COLO668 (cell line): Measurements from ENCODE around the gene MEIOSIN.
"Not testable (repeated sequence)": the region's sequence is repeated elsewhere in the genome, so short reads cannot be mapped to it uniquely, and the experiment has no call there.

Source experiments
- DNase-seq: peaks from one replicate; lab custom pipeline; 2025; ENCODE audit not compliant: unreplicated experiment; lab: John Stamatoyannopoulos, UW

MEIOSIN gene, protein sequence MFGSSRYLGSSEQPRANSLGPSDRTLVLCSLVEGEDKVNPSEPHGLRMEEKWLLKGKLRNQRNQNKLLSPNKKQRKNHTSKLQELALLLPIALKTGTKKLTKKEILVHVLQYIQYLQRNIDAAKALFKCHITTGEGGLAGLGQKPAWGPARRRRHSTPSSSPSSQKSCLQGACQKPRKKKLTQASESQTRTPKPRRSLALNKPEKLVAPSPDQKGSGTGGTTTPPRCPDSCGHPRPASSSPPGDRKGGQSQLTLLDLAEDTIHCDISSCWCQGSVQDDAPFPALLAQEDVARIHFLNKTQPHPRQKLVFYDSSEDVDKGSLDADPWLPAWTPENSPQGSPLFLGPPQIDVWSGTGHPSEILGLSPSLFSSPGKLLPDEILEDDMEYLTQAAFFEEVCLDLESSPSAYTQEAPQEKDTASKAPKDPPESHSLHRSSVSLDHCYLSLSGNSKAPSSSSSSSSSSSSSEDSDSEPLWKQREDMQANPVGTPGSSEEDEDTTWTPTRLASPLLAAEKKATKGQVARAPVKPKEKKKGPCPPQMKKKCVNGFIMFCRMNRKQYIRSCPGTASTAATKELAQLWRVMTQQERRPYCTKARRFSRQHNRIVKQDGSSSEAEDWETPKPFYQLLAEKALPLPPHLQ

DNA sequence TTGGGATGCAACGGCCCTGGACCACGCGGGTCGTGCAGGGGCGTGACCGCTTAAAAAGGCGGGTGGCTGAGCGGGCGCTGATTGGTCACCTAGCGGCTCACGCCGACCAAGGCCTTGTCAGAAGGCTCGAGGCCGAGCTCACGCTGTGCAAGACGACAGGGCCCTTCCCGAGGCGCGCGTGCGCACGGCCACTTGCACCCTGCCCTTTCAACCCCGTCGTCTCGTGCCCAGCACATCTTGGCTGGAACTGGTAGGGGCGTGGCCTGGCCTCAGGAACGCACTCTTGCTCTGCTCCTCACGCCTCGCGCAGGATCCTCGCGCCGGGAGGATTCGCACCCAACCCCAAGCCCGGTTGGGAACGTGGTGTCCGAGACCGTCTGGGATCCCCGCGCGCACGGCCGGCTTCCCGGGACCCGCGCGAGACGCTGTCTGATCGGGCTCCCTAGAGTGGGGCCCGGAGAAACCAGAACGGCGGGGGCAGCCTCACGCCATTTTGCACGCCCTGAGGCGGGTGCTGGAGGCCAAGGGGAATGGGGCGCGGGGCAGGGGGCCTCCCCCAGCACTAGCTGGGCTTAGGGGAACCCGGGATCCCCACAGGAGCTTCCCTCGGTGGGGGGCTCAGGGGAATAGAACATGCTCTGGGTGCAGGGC lies at the start of gene MEIOSIN:
MEIOSIN (plus strand) TSS at position 280 of the 651 bp plus-strand sequence. CDS start 1,938 bp downstream, outside the sequence.
- no peak for DNase-seq

- DNase-seq: not testable (repeated sequence)
Measured at GRCh38 chr19:45685045-45685444, 48.2 kb upstream of the MEIOSIN start.

DNA sequence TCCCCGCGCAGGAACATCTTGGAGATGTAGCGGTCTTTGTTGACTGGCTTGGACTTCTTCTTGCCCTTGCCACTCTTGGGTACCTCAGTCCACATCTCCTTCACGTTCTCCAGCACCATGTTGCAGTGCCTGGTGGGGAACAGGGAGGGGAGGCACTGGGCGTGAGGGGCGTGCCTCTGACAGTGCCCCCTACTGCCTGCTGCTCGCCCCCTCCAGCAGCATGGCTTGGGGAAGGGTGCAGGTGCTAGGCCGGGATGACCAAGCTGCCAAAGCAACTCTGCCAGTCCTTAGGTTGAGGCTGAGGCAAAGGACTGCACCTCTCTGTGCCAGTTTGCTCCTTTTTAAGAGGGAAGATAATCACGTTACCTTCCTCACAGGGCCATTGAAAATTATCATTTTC lies 45.6 kb upstream of the MEIOSIN start:
- no peak for DNase-seq

DNA sequence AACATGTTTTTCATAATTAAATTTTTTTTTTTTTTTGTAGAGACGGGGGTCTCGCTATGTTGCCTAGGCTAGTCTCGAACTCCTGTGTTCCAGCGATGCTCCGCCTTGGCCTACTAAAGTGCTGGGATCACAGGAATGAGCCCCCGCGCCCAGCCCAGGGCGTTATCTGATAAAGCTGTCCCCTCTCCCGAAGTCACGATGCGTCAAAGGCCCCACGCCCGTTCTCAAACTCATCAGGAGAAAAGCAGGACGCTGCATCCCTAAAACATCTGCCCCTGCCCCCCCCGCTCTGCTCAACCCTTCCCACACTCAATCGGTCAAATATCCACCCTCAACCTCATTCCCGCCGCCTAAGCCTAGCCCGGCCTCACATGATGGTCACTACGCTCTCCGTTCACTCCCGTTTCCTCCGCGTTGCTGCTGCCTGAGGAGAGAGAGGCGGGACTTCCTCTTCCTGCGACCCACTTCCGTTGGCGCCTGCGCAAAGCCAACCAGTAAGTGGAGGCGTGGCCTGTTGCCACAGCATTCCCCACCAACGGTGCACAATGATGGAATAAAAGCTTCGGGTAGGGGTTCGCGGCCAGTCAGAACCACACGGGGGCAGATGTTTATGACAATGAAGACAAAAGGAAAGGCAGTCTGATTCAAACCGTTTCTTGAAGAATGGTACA lies 41.6 kb upstream of the MEIOSIN start, which contains the start of gene SNRPD2:
SNRPD2 (minus strand) TSS at position 438 of the 671 bp plus-strand sequence; CDS start at position 373, 65 bp downstream.
- peak; percentile 94 for DNase-seq

DNA sequence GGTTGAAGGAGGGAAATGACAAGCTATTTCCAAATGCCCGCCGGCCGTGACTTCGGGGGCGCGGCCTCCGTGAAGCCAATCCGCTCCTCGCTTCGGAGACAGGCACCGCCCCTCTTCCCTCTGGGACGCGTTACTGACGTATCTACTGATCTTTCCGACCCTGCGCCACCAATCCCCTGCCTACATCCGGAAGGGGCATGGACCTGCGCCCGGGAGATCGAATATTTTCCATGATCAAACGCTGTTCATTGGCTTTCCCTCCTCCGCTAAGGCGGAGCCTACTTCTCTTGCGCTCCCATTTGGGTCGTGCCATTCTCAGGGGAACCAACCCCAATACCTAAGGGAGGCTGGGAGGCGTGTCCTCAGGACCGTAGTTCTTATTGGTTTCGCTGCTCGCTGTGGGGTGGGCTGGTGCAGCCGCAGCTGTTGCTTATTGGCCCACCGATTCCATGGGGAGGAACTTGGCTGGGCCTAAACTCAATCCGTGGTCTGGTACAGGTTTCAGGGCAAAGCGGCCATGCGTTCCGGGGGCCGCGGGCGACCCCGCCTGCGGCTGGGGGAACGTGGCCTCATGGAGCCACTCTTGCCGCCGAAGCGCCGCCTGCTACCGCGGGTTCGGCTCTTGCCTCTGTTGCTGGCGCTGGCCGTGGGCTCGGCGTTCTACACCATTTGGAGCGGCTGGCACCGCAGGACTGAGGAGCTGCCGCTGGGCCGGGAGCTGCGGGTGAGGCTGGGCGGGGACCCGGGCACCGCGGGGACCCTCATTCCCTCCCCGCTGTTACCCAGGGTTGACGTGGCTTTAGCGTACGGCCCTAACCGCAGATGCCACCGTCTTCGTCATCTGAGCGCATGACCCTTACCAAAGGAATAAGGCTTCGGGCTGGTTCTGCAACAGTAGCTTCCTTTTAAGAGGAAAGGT lies 40.8 kb upstream of the MEIOSIN start, which contains the start of gene QPCTL:
QPCTL (plus strand) TSS at position 480 of the 919 bp plus-strand sequence; CDS start at position 518, 38 bp downstream.
- peak; percentile 100 for DNase-seq

DNA sequence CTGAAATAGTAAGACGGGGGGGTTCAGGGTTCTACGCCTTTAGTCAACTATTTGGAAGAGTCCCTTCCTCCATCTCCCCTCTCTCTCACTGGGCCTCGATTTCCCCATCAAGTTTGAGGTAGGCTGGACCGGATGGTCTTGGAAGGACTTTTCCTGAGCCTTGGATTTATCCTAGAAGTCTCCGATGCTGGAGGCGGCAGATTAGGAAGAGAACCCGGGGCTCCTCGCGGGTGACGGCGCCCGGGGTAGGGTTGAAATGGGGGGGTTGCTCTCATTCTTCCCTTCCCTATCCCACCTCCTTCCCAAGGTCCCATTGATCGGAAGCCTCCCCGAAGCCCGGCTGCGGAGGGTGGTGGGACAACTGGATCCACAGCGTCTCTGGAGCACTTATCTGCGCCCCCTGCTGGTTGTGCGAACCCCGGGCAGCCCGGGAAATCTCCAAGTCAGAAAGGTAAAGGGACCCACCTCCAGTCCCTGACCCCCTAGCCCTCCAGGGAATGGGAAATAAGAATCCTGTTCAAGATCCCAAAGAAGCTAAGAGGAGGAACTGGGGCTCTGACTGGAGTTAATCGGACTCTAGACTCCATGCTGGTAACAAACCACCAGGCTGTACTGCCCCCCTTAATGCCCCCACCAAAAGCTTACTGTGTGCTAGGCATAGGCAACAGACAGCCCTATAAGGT lies 40.0 kb upstream of the MEIOSIN start:
- DNase-seq: peak; percentile 82

DNA sequence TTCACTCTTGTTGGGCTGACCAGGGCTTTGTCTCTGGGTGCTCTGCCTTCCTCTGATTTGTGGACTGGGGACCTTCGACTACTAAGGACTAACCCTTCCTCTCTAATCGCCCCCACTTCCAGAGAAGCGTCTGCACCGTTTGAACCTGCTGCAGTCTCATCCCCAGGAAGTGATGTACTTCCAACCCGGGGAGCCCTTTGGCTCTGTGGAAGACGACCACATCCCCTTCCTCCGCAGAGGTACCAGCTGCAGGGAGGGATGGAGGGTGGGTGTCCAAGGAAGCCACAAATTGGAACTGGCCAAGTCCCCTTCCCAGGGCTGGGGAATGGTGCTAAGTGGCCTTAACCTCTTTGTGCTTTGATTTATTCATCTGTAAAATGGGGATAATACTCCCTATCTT lies 31.6 kb upstream of the MEIOSIN start:
- no peak for DNase-seq

- DNase-seq: no peak
Measured at GRCh38 chr19:45705115-45705514, 28.1 kb upstream of the MEIOSIN start.

GRCh38 chr19:45705710-45706415 lies 27.4 kb upstream of the MEIOSIN start:
- no peak for DNase-seq

- DNase-seq: no peak
Measured at GRCh38 chr19:45710356-45711130, 22.7 kb upstream of the MEIOSIN start.

GRCh38 chr19:45711851-45712698 lies 21.2 kb upstream of the MEIOSIN start:
- no peak for DNase-seq

DNA sequence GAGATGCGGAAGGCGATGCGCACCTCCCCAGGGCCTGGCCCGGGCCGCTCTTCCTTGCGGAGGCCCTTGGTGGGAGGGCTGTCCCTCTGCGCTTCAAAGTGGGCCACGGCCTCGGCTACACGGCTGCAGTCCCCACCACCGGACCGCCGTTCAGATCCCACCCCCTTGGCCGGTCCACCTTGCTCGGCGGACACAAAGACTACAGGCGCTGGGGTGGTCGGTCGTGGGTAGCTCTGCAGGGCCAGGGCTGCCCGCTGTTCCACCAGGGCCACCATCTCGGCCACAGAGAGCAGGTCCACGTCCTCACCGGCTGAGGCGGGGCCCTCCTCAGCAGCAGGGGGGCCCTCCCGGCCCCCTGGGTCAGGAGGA lies 20.6 kb upstream of the MEIOSIN start:
- no peak for DNase-seq

- DNase-seq: no peak
Measured at GRCh38 chr19:45713141-45713540, 20.1 kb upstream of the MEIOSIN start.

DNA sequence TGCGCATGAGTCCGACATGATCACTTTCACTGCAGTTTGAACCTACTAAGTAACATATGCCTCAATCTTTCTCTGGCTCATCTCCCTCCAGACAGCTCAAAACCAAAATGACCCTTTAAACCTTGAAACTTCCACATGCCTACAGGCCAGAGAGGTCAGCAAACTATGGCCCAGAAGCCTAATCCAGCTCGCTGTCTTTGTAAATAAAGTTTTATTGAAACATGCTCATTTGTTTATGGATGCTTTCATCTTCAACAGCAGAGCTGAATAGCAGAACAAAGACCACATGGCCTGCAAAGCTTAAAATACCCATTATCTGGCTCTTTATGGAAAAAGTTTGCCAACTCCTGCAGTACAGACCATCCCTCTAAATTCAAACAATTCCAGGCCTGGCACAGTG lies 18.1 kb upstream of the MEIOSIN start:
- DNase-seq: no peak

DNA sequence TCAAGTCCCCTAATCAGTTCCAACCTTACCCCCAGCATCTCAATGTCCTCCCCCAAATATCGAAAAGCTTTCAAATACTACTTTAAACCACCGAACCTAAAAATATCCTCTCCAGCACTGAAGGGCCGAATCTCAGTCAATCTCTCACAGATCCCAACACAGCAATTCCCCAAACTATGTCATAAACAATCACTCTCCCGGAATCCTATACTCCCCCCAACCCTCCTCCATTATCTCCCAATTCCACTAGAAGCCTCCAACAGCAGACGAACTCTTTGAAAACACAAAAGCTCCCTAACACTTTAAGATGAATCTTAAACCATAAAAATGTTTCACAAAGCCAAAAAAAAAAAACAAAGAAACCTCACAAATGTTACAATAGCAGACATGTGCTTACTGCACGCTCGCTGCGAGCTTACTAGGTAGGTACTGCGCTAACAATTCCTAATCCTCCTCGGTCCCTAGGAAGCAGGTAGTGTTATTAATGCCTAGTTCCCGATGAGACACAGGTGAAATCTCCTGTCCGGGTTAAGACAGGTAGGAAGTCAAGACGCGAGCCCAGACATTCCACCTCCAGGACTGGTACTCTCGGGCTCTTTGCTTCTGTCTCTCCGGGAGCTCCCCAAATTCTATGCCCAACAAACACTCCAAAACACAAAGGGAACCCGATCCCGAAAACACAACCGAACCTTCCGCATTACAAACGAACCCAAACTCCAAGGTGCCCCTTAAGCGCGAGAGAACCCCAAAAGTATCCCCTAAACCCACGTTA lies 16.7 kb upstream of the MEIOSIN start:
- DNase-seq: peak; percentile 9
